GM23338 (cell line): ENCODE data around the gene ABR.

ENCODE experiments used
- CREB1 ChIP-seq: fragments of 250-450 bp; sonication (Bioruptor Pico); IDR thresholded peaks from 2 replicates; pipeline ENCODE4 v1.5.0; 2020; ENCODE audit warnings: low read depth, mild to moderate bottlenecking, moderate library complexity
- CTCF ChIP-seq, 2 experiments: fragments of 200-600 bp in 1 of 2; sonication (generic) in 1 of 2; conservative IDR thresholded peaks; 2 replicates each; pipeline versions ENCODE4 v1.5.1 to v1.6.1; 2016 to 2017; ENCODE audit warnings: antibody characterized with exemption in 2 of 2, low read depth in 2 of 2, mild to moderate bottlenecking in 2 of 2, moderate library complexity in 1 of 2
- EZH2 ChIP-seq: fragments of 200-600 bp; sonication (generic); IDR thresholded peaks from one replicate; pipeline ENCODE4 v1.8.0; 2017; ENCODE audit warnings: antibody characterized with exemption, mild to moderate bottlenecking, low read depth; ENCODE audit not compliant: unreplicated experiment
- EZH2phosphoT487 ChIP-seq: fragments of 200-600 bp; sonication (generic); IDR thresholded peaks from one replicate; pipeline ENCODE4 v1.8.1; 2018; ENCODE audit warnings: antibody characterized with exemption; ENCODE audit not compliant: unreplicated experiment
- JUNB ChIP-seq: IDR thresholded peaks from one replicate; pipeline ENCODE4 v1.6.1; 2016; ENCODE audit warnings: antibody characterized with exemption; ENCODE audit not compliant: unreplicated experiment
- POLR2AphosphoS5 ChIP-seq: IDR thresholded peaks from 2 replicates; pipeline ENCODE4 v1.6.1; 2016; ENCODE audit warnings: antibody characterized with exemption, low read depth
- REST ChIP-seq: IDR thresholded peaks from one replicate; pipeline ENCODE4 v1.6.1; 2018; ENCODE audit warnings: antibody characterized with exemption; ENCODE audit not compliant: unreplicated experiment
- ZNF331 ChIP-seq: fragments of 250-450 bp; sonication (Bioruptor Pico); IDR thresholded peaks from 2 replicates; pipeline ENCODE4 v1.5.0; 2020; ENCODE audit warnings: low read depth, mild to moderate bottlenecking, moderate library complexity
- ZNF462 ChIP-seq: fragments of 250-450 bp; sonication (Bioruptor Pico); IDR thresholded peaks from 2 replicates; pipeline ENCODE4 v1.5.0; 2020; ENCODE audit warnings: mild to moderate bottlenecking, moderate library complexity

GRCh38 chr17:980406-981291 is 199.1 kb downstream of the ABR start:
- peak; percentile 72 to 91 for TF ChIP-seq CTCF (conservative IDR thresholded peaks at IDR 0.05; ENCODE audit: low read depth in 2 of 2)
- no peak for TF ChIP-seq REST
- no peak for TF ChIP-seq CREB1 (CRISPR knock-in tag)
- no peak for TF ChIP-seq EZH2
- no peak for TF ChIP-seq EZH2phosphoT487
- TF ChIP-seq JUNB: no peak
- TF ChIP-seq ZNF331 (CRISPR knock-in tag): no peak
- no peak for TF ChIP-seq POLR2AphosphoS5
- TF ChIP-seq ZNF462 (CRISPR knock-in tag): no peak
